Measurements from ENCODE around the gene NOC4L.

- TF ChIP-seq MAX (IDR thresholded peaks at IDR 0.05) (no peak), CEBPB (IDR thresholded peaks at IDR 0.05) (no peak), NFIC (IDR thresholded peaks at IDR 0.05) (no peak), REST (IDR thresholded peaks at IDR 0.05; ENCODE audit: low read depth) (no peak), RAD21 (IDR thresholded peaks at IDR 0.05; ENCODE audit: low read depth) (no peak), FOXM1 (IDR thresholded peaks at IDR 0.05; ENCODE audit: borderline replicate concordance, low read depth) (no peak), YY1 (IDR thresholded peaks at IDR 0.05; ENCODE audit: low read depth) (no peak), USF1 (IDR thresholded peaks at IDR 0.05) (no peak), EGR1 (IDR thresholded peaks at IDR 0.05) (no peak), TAF1 (IDR thresholded peaks at IDR 0.05; ENCODE audit: low read depth) (no peak), EP300 (IDR thresholded peaks at IDR 0.05; ENCODE audit: borderline replicate concordance) (no peak), TEAD4 (IDR thresholded peaks at IDR 0.05) (no peak)
Measured at GRCh38 chr12:132105467-132105866, 38.8 kb upstream of the NOC4L start.

Measured in Ishikawa (cell line).